Measurements from ENCODE around the gene SMC2. TPM values are rescaled to one million over a fixed set of nuclear protein-coding genes. Genes with fewer than 3 reads are reported as not detected.

SMC2 gene
- total and polyA plus RNA-seq, 2 experiments from 2014 or later, result 15.5 to 21.6 TPM

DNA sequence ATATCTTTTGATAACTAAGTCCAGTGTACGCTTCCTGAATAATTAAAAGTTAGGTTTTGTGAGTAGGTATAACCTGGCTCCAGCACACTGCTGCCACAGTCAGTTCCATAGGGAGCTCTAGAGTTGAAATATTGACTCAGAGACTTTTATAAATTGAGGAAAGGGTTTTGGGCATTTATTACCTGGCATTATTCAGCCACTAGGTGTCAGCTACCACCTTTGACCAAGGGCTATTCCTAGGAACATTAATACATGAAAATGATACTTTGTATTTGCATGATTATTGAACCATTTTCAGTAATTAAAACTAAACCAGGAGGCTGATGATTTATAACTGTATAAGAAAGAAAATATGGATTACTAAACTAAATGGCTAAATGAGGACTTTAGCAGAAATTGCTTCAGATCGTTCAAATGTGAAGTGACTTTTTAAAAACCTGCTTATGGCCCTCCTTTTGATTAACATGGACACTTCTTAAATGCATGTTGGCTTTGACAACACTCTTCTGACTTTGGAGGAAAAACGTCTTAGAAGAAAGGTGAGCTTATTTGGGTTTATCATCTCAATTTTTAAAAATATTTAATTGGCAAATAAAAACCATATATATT, 83.0 kb downstream of the SMC2 start:
- H3K27ac ChIP-seq, result no peak overlapping the region
- H3K4me1 ChIP-seq (ENCODE audit: low read depth), result no peaks in the 10 kb centered on the region
- H3K4me3 ChIP-seq, result no peak overlapping the region
- TF ChIP-seq, protein P1, sequence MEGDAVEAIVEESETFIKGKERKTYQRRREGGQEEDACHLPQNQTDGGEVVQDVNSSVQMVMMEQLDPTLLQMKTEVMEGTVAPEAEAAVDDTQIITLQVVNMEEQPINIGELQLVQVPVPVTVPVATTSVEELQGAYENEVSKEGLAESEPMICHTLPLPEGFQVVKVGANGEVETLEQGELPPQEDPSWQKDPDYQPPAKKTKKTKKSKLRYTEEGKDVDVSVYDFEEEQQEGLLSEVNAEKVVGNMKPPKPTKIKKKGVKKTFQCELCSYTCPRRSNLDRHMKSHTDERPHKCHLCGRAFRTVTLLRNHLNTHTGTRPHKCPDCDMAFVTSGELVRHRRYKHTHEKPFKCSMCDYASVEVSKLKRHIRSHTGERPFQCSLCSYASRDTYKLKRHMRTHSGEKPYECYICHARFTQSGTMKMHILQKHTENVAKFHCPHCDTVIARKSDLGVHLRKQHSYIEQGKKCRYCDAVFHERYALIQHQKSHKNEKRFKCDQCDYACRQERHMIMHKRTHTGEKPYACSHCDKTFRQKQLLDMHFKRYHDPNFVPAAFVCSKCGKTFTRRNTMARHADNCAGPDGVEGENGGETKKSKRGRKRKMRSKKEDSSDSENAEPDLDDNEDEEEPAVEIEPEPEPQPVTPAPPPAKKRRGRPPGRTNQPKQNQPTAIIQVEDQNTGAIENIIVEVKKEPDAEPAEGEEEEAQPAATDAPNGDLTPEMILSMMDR (IDR thresholded peaks at IDR 0.05; ENCODE audit: low read depth, low read length), result peak; percentile 50
- H3K36me3 ChIP-seq, result no peaks in the 10 kb centered on the region
- no peaks in the 10 kb centered on the region for H3K9me3 ChIP-seq (ENCODE audit: low read depth)
- H3K27me3 ChIP-seq, result no peaks in the 10 kb centered on the region
- peak; percentile 28 for DNase-seq (ENCODE audit: low read depth in 1 of 2, low spot score in 1 of 2)

DNA sequence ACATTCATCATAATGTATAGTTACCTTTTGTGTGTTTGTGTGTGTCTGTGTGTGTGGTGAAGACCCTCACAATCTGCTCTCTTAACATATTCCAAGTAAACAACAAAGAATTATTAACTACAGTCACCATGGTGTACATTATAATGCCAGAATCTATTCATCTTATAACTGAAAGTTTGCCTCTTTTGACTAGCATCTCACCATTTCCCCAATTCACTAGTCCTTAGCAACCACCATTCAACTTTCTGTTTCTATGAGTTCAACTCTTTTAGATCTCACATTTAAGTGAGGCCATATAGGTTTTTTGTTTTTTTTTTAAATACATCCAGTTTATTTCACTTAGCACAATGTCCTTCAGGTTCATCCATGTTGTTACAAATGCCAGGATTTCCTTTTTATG, 83.6 kb downstream of the SMC2 start:
- Histone ChIP-seq H3K27ac (no peak overlapping the region), H3K9me3 (ENCODE audit: low read depth) (no peaks in the 10 kb centered on the region), H3K4me3 (no peak overlapping the region), H3K27me3 (no peaks in the 10 kb centered on the region), H3K4me1 (ENCODE audit: low read depth) (no peaks in the 10 kb centered on the region), H3K36me3 (no peaks in the 10 kb centered on the region)
- no peak for DNase-seq (ENCODE audit: low read depth in 1 of 2, low spot score in 1 of 2)
- TF ChIP-seq, protein P1 (IDR thresholded peaks at IDR 0.05; ENCODE audit: low read depth, low read length), result no peak

All from cardiac muscle cell (in vitro differentiated cells and primary cell).